HCT116 (cell line): ENCODE measurements around the gene NEUROG1. TPM values are rescaled to one million over a fixed set of nuclear protein-coding genes. Genes with fewer than 3 reads are reported as not detected.

ENCODE experiments used
- ATAC-seq: fragments of 200-7000 bp; cut with Tn5 transposase; 2 replicates; pipeline ENCODE4 v1.9.1; 2020; ENCODE audit warnings: mild to moderate bottlenecking, moderate library complexity
- BruUV-seq: library from RNA; stranded (reverse); fragments of 400-500 nt; replicated peaks from 2 replicates; lab custom pipeline; 2021; lab: Mats Ljungman, UMichigan
- CTCF ChIA-PET: fragments of 300-600 bp; sonication (Branson Sonifier 250); formaldehyde crosslinking; loops from one replicate; lab custom pipeline; 2021; ENCODE audit warnings: antibody characterized with exemption; lab: Charles Lee
- POLR2A ChIA-PET: fragments of 300-600, 350-600 bp; sonication (Branson Sonifier 250); formaldehyde crosslinking; loops from one replicate; lab custom pipeline; 2021; ENCODE audit warnings: antibody characterized with exemption; lab: Charles Lee
- RAD21 ChIA-PET, 2 experiments: fragments of 300-600 bp; sonication (Branson Sonifier 250); formaldehyde crosslinking; loops; one replicate each; lab custom pipeline; 2023; ENCODE audit warnings: low total read pairs in 2 of 2; ENCODE audit not compliant: uncharacterized antibody in 2 of 2, unreplicated experiment in 2 of 2, low non-redundant PET in 1 of 2; lab: Charles Lee
- DNase-seq: peaks from one replicate; pipeline ENCODE4 v3.0.0-alpha.2; 2010; ENCODE audit warnings: low read depth, low spot score
- H2AFZ ChIP-seq: fragments of 200-600 bp; shearing (Covaris generic), sonication (generic); 2 replicates; pipeline ENCODE4 v1.6.1; 2017; ENCODE audit warnings: low read depth, mixed run types, mixed read lengths, antibody characterized with exemption, low read length; ENCODE audit not compliant: poor library complexity, severe bottlenecking
- H3K27ac ChIP-seq: 2 replicates; pipeline ENCODE4 v1.5.1; 2012; ENCODE audit warnings: low read depth, low read length
- H3K27me3 ChIP-seq: fragments of 200-600 bp; sonication (generic); 2 replicates; pipeline ENCODE4 v1.6.1; 2016; ENCODE audit warnings: mixed run types, low read length, mixed read lengths; ENCODE audit not compliant: insufficient read depth
- H3K36me3 ChIP-seq, 2 experiments: fragments of 200-500 bp in 1 of 2; fragments of 200-600 bp in 1 of 2; sonication (Bioruptor generic) in 1 of 2; sonication (generic) in 1 of 2; 2 replicates each; pipeline versions ENCODE4 v1.5.1 to v1.6.1; 2014 to 2016; ENCODE audit warnings: low read length in 2 of 2, inconsistent platforms in 1 of 2, mixed read lengths in 1 of 2, mixed run types in 1 of 2; ENCODE audit not compliant: insufficient read depth in 2 of 2, control insufficient read depth in 1 of 2
- H3K4me1 ChIP-seq, 2 experiments: fragments of 200-600 bp in 1 of 2; sonication (generic) in 1 of 2; 2 replicates each; pipeline versions ENCODE4 v1.5.1 to v1.6.1; 2012 to 2017; ENCODE audit warnings: low read length in 2 of 2, inconsistent platforms in 1 of 2, mild to moderate bottlenecking in 1 of 2, mixed read lengths in 1 of 2, mixed run types in 1 of 2, moderate library complexity in 1 of 2; ENCODE audit not compliant: insufficient read depth in 2 of 2, control insufficient read depth in 1 of 2
- H3K4me2 ChIP-seq: fragments of 200-600 bp; sonication (generic); 2 replicates; pipeline ENCODE4 v1.6.1; 2017; ENCODE audit warnings: mixed run types, low read length, mixed read lengths
- H3K4me3 ChIP-seq, 2 experiments: fragments of 200-600 bp in 1 of 2; sonication (generic) in 1 of 2; replicated peaks in 1 of 2; 2 replicates each; pipeline ENCODE4 v1.5.1; 2011 to 2016; ENCODE audit warnings: low read length in 2 of 2, control low read depth in 1 of 2, low read depth in 1 of 2, mild to moderate bottlenecking in 1 of 2, mixed read lengths in 1 of 2, mixed run types in 1 of 2
- H3K79me2 ChIP-seq: fragments of 200-600 bp; sonication (generic); 2 replicates; pipeline ENCODE4 v1.6.1; 2017; ENCODE audit warnings: mild to moderate bottlenecking, mixed run types, low read length, moderate library complexity, mixed read lengths; ENCODE audit not compliant: insufficient read depth
- H3K9ac ChIP-seq: fragments of 200-600 bp; sonication (generic); 2 replicates; pipeline ENCODE4 v1.6.1; 2016; ENCODE audit warnings: low read length, mixed read lengths
- H3K9me2 ChIP-seq: fragments of 200-600 bp; sonication (generic), shearing (Covaris generic); 2 replicates; pipeline ENCODE4 v1.6.1; 2017; ENCODE audit warnings: mixed run types, mild to moderate bottlenecking, moderate library complexity; ENCODE audit not compliant: insufficient read depth
- H3K9me3 ChIP-seq, 2 experiments: fragments of 200-500 bp in 1 of 2; fragments of 200-600 bp in 1 of 2; sonication (Bioruptor generic) in 1 of 2; sonication (generic) in 1 of 2; 2 replicates each; pipeline ENCODE4 v1.6.1; 2014 to 2017; ENCODE audit warnings: low read length in 2 of 2, mixed read lengths in 2 of 2, inconsistent platforms in 1 of 2, low read depth in 1 of 2, mild to moderate bottlenecking in 1 of 2, mixed run types in 1 of 2, moderate library complexity in 1 of 2; ENCODE audit not compliant: control insufficient read depth in 1 of 2, insufficient read depth in 1 of 2
- H4K20me1 ChIP-seq: fragments of 200-600 bp; sonication (generic), shearing (Covaris generic); 2 replicates; pipeline ENCODE4 v1.6.1; 2017; ENCODE audit warnings: mixed run types, mild to moderate bottlenecking, moderate library complexity; ENCODE audit not compliant: insufficient read depth
- CBX3 ChIP-seq: IDR thresholded peaks from 2 replicates; pipeline ENCODE4 v1.6.1; 2012; ENCODE audit warnings: low read depth
- CEBPB ChIP-seq: IDR thresholded peaks from 2 replicates; pipeline ENCODE4 v1.6.1; 2012; ENCODE audit warnings: low read depth
- JUND ChIP-seq: IDR thresholded peaks from 2 replicates; pipeline ENCODE4 v1.6.1; 2012
- POLR2AphosphoS5 ChIP-seq: IDR thresholded peaks from 2 replicates; pipeline ENCODE4 v1.6.1; 2011; ENCODE audit warnings: mild to moderate bottlenecking, low read depth, low read length, moderate library complexity
- SIN3A ChIP-seq: IDR thresholded peaks from 2 replicates; pipeline ENCODE4 v1.6.1; 2012; ENCODE audit warnings: low read depth
- SP1 ChIP-seq: IDR thresholded peaks from 2 replicates; pipeline ENCODE4 v1.6.1; 2012; ENCODE audit warnings: low read depth
- SRF ChIP-seq: IDR thresholded peaks from 2 replicates; pipeline ENCODE4 v1.6.1; 2012; ENCODE audit warnings: low read depth
- YY1 ChIP-seq: IDR thresholded peaks from 2 replicates; pipeline ENCODE4 v1.6.1; 2011; ENCODE audit warnings: low read length, low read depth, moderate library complexity, mild to moderate bottlenecking; ENCODE audit not compliant: insufficient replicate concordance; ENCODE audit errors: extremely low read depth
- ZFX ChIP-seq: fragments of 450-650 bp; IDR thresholded peaks from 2 replicates; pipeline ENCODE4 v1.6.1; 2017
- intact Hi-C: fragments of 100-400 bp; cut with micrococcal nuclease; formaldehyde crosslinking; loops from 2 replicates; pipeline ENCODE4 v1.10.0; 2022
- total RNA-seq: library from RNA; stranded (reverse); gene quantifications from one replicate; pipeline ENCODE4 v1.2.1, GENCODE V29; 2021; ENCODE audit not compliant: unreplicated experiment
- TF ChIP-seq, protein P1 (sequence below): IDR thresholded peaks from 2 replicates; pipeline ENCODE4 v1.6.1; 2012; ENCODE audit warnings: low read depth

NEUROG1 gene
- total RNA-seq, 1 experiment from 2014 or later: not detected

DNA sequence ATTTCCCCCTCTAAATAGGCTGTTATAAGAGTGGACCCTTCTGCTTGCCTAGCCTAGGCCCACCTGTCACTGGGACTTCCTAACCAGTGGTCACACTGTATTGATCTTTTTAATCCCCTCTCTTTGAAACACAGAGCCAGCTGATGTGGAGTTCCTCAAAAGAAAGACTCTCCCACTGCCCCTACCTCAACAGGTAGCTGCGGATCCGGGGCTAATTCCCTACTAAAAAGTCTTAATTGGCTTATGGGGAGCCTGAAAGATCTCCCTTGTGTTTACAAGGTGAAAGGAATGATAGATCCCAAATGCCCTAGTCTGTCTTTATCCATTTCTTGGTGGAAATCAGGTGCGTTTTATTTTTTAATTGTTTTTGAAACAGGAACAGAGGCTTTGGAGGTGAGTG lies 2.0 kb downstream of the NEUROG1 start:
- RAD21 ChIA-PET: no interaction called here
- no peak for TF ChIP-seq JUND
- TF ChIP-seq, protein P1, sequence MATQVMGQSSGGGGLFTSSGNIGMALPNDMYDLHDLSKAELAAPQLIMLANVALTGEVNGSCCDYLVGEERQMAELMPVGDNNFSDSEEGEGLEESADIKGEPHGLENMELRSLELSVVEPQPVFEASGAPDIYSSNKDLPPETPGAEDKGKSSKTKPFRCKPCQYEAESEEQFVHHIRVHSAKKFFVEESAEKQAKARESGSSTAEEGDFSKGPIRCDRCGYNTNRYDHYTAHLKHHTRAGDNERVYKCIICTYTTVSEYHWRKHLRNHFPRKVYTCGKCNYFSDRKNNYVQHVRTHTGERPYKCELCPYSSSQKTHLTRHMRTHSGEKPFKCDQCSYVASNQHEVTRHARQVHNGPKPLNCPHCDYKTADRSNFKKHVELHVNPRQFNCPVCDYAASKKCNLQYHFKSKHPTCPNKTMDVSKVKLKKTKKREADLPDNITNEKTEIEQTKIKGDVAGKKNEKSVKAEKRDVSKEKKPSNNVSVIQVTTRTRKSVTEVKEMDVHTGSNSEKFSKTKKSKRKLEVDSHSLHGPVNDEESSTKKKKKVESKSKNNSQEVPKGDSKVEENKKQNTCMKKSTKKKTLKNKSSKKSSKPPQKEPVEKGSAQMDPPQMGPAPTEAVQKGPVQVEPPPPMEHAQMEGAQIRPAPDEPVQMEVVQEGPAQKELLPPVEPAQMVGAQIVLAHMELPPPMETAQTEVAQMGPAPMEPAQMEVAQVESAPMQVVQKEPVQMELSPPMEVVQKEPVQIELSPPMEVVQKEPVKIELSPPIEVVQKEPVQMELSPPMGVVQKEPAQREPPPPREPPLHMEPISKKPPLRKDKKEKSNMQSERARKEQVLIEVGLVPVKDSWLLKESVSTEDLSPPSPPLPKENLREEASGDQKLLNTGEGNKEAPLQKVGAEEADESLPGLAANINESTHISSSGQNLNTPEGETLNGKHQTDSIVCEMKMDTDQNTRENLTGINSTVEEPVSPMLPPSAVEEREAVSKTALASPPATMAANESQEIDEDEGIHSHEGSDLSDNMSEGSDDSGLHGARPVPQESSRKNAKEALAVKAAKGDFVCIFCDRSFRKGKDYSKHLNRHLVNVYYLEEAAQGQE: no peak
- TF ChIP-seq SP1: no peak
- no peak for TF ChIP-seq CEBPB
- TF ChIP-seq YY1: no peak
- TF ChIP-seq SIN3A: no peak
- TF ChIP-seq ZFX: no peak
- TF ChIP-seq CBX3: no peak
- no peak for TF ChIP-seq POLR2AphosphoS5
- no peak for TF ChIP-seq SRF
- POLR2A ChIA-PET: no interaction called here
- intact Hi-C loops: no loop called here
- no peak overlapping the region for H3K9ac ChIP-seq
- no peaks in the 10 kb centered on the region for H3K79me2 ChIP-seq
- no peaks in the 10 kb centered on the region for H4K20me1 ChIP-seq
- no peak overlapping the region for H3K4me2 ChIP-seq
- ATAC-seq (no peak), DNase-seq (no peak)
- H3K9me2 ChIP-seq: no peaks in the 10 kb centered on the region
- no peak overlapping the region for H3K4me3 ChIP-seq
- H3K9me3 ChIP-seq: no peaks in the 10 kb centered on the region
- H3K36me3 ChIP-seq: no peaks in the 10 kb centered on the region
- H3K27ac ChIP-seq: no peak overlapping the region
- H2AFZ ChIP-seq: no peak overlapping the region
- CTCF ChIA-PET: interaction anchor here (0.7 kb wide), 1 partner anchor 18 kb away, joined by 3 read pairs; no protein-coding TSS in a partner anchor
- H3K27me3 ChIP-seq: no peaks in the 10 kb centered on the region
- BruUV-seq: no TSS peak
- no peaks in the 10 kb centered on the region for H3K4me1 ChIP-seq
